ENCODE results near the gene DTX1.

GRCh38 chr12:113064395-113065125 is 8.0 kb downstream of the DTX1 start:
- TF ChIP-seq REST (IDR thresholded peaks at IDR 0.05; ENCODE audit: insufficient read depth in 1 of 2, low read depth in 2 of 2, low read length in 1 of 2) (no peak), CTCF (IDR thresholded peaks at IDR 0.05) (no peak), POLR2AphosphoS5 (IDR thresholded peaks at IDR 0.05; ENCODE audit: low read depth, low read length) (no peak)
